Muscle of arm (tissue), 12 donors: ENCODE data around the gene MYO5A. TPM values are rescaled to one million over a fixed set of nuclear protein-coding genes. Genes with fewer than 3 reads are reported as not detected.
"Not testable (repeated sequence)": the region's sequence is repeated elsewhere in the genome, so short reads cannot be mapped to it uniquely, and the experiment has no call there.

Source experiments
- DNase-seq: peaks from one replicate; pipeline ENCODE4 v3.0.0-alpha.2; 2013
- polyA plus RNA-seq, 12 donors: library from polyadenylated mRNA; unstranded; fragments of 120-200 nt; gene quantifications; one replicate each; pipeline ENCODE4 v1.2.1, GENCODE V29; 2013; ENCODE audit not compliant: insufficient read length in 12 of 12

The MYO5A gene
- polyA plus RNA-seq, 12 donors, result 4.5 to 21.8 (median 7.3) TPM; not detected in 1

GRCh38 chr15:52546031-52546751 lies 17.5 kb upstream of the MYO5A start:
- DNase-seq, result no peak

- DNase-seq, result no peak
These were observed 11.8 kb upstream of the MYO5A start for GRCh38 chr15:52540374-52541012.

- no peak for DNase-seq
These were observed 8.8 kb upstream of the MYO5A start for GRCh38 chr15:52537459-52537858.

- DNase-seq, result no peak
These were observed 3.7 kb upstream of the MYO5A start for GRCh38 chr15:52532427-52532826.

- DNase-seq, result no peak
These were observed 1.3 kb upstream of the MYO5A start for GRCh38 chr15:52529940-52530339.

- peak; percentile 7 for DNase-seq
These were observed 753 bp upstream of the MYO5A start for GRCh38 chr15:52529341-52529924.

GRCh38 chr15:52527911-52528563 lies 643 bp downstream of the MYO5A start:
- peak; percentile 16 for DNase-seq

- no peak for DNase-seq
These were observed 1.3 kb downstream of the MYO5A start for GRCh38 chr15:52527196-52527910.

- DNase-seq, result no peak
These were observed 4.2 kb downstream of the MYO5A start for GRCh38 chr15:52524223-52525136.

GRCh38 chr15:52523647-52524046 lies 5.0 kb downstream of the MYO5A start:
- no peak for DNase-seq

- no peak for DNase-seq
These were observed 5.5 kb downstream of the MYO5A start for GRCh38 chr15:52523192-52523591.

- no peak for DNase-seq
These were observed 7.0 kb downstream of the MYO5A start for GRCh38 chr15:52521682-52522081.

GRCh38 chr15:52520421-52520820 lies 8.3 kb downstream of the MYO5A start:
- DNase-seq, result no peak

GRCh38 chr15:52518487-52519371 lies 10.0 kb downstream of the MYO5A start:
- DNase-seq, result no peak

GRCh38 chr15:52517014-52517413 lies 11.7 kb downstream of the MYO5A start:
- no peak for DNase-seq

- DNase-seq, result no peak
These were observed 13.3 kb downstream of the MYO5A start for GRCh38 chr15:52515343-52515742.

- DNase-seq, result no peak
These were observed 14.2 kb downstream of the MYO5A start for GRCh38 chr15:52514482-52514881.

GRCh38 chr15:52512869-52513268 lies 15.8 kb downstream of the MYO5A start:
- DNase-seq, result not testable (repeated sequence)

- DNase-seq, result no peak
These were observed 17.6 kb downstream of the MYO5A start for GRCh38 chr15:52511084-52511483.
